Thymus (tissue), 11 donors: ENCODE measurements around the gene SLC6A3. TPM values are rescaled to one million over a fixed set of nuclear protein-coding genes. Genes with fewer than 3 reads are reported as not detected.
A peak's percentile ranks its signal among the peaks of the same experiment; 100 is the strongest.

Experiments used
- DNase-seq, 9 donors: peaks; one replicate each; pipeline ENCODE4 v3.0.0-alpha.2; 2013; ENCODE audit warnings: low spot score in 9 of 9, low read depth in 6 of 9, missing footprints in 1 of 9
- H3K27ac ChIP-seq, 2 donors: one replicate each; pipeline ENCODE4 v1.5.1; 2013; ENCODE audit warnings: control low read depth in 1 of 2, low read depth in 1 of 2, low read length in 1 of 2, mild to moderate bottlenecking in 1 of 2, moderate library complexity in 1 of 2
- H3K27me3 ChIP-seq, 2 donors: one replicate each; pipeline ENCODE4 v1.5.1; 2013; ENCODE audit warnings: low read length in 1 of 2; ENCODE audit not compliant: control insufficient read depth in 2 of 2, insufficient read depth in 1 of 2
- H3K36me3 ChIP-seq, 2 donors: one replicate each; pipeline ENCODE4 v1.5.1; 2013; ENCODE audit warnings: low read length in 1 of 2, mild to moderate bottlenecking in 1 of 2, moderate library complexity in 1 of 2; ENCODE audit not compliant: control insufficient read depth in 2 of 2, insufficient read depth in 2 of 2
- H3K4me1 ChIP-seq, 2 donors: one replicate each; pipeline ENCODE4 v1.5.1; 2013; ENCODE audit warnings: low read length in 2 of 2; ENCODE audit not compliant: control insufficient read depth in 2 of 2, insufficient read depth in 2 of 2
- H3K4me3 ChIP-seq, 2 donors: one replicate each; pipeline ENCODE4 v1.5.1; 2013; ENCODE audit warnings: low read length in 2 of 2, control low read depth in 1 of 2, mild to moderate bottlenecking in 1 of 2
- H3K9me3 ChIP-seq, 2 donors: one replicate each; pipeline ENCODE4 v1.5.1; 2013; ENCODE audit warnings: low read length in 1 of 2, mild to moderate bottlenecking in 1 of 2; ENCODE audit not compliant: control insufficient read depth in 2 of 2, insufficient read depth in 1 of 2
- WGBS: extraction: QIAGEN DNeasy Blood & Tissue Kit; methylation state at CpG from one replicate; pipeline ENCODE4 v1.1.7; 2013; 5-methylcytosine and 5-hydroxymethylcytosine counted together
- polyA plus RNA-seq: library from polyadenylated mRNA; stranded (reverse); fragments of 200-250 nt; gene quantifications from one replicate; pipeline ENCODE4 v1.2.3, GENCODE V29; 2013
- total RNA-seq: library from RNA; stranded (reverse); fragments of 120-200 nt; gene quantifications from one replicate; pipeline ENCODE4 v1.2.4, GENCODE V29; 2013
- donor health status: healthy.

Gene SLC6A3
- total and polyA plus RNA-seq, 2 donors: 0.33 to 14.9 TPM

- 97% methylated on average over 28 of the region's 28 CpGs for WGBS
- Histone ChIP-seq H3K4me1 (no peaks in the 10 kb centered on the region), H3K27ac (no peak overlapping the region), H3K9me3 (peaks cover 0 to 7% of the 10 kb centered on the region in 2 donors), H3K36me3 (peaks cover 4 to 32% of the 10 kb centered on the region in 2 donors), H3K4me3 (no peak overlapping the region), H3K27me3 (no peaks in the 10 kb centered on the region)
- DNase-seq: no peak
Observed at GRCh38 chr5:1468629-1469527, 23.6 kb upstream of the SLC6A3 start.

DNA sequence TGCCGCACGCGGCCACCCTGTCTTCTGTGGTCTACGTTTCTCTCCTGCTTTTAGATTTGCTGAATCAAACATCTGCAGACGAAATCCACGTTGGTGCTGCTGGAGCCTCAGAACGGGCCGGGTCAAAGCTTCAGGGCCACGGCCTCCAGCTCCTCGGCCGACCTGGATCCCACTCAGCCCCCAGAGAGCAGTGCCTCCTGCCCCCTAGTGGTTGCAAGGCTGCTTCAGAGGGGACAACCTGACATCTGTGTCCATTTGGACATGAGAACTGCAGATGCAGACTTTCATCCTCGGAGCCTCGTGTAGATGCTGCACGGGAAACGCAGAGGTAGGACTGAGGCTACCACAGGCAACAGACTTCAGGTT is 23.0 kb upstream of the SLC6A3 start:
- WGBS: 94% methylated on average over 15 of the region's 15 CpGs

GRCh38 chr5:1467341-1468246 is 22.4 kb upstream of the SLC6A3 start:
- H3K27ac ChIP-seq: no peak overlapping the region
- no peak for DNase-seq
- H3K4me3 ChIP-seq: no peak overlapping the region
- H3K4me1 ChIP-seq: no peaks in the 10 kb centered on the region
- H3K36me3 ChIP-seq: peaks cover 12 to 40% of the 10 kb centered on the region in 2 donors
- peaks cover 0 to 7% of the 10 kb centered on the region in 2 donors for H3K9me3 ChIP-seq
- H3K27me3 ChIP-seq: no peaks in the 10 kb centered on the region
- 97% methylated on average over 51 of the region's 51 CpGs for WGBS

More for the DNA sequence above, 23.0 kb upstream of the SLC6A3 start:
- no peak overlapping the region for H3K4me3 ChIP-seq
- H3K9me3 ChIP-seq: peaks cover 0 to 7% of the 10 kb centered on the region in 2 donors
- no peaks in the 10 kb centered on the region for H3K27me3 ChIP-seq
- H3K36me3 ChIP-seq: peaks cover 10 to 36% of the 10 kb centered on the region in 2 donors
- H3K4me1 ChIP-seq: no peaks in the 10 kb centered on the region
- no peak overlapping the region for H3K27ac ChIP-seq
- DNase-seq: peak in 2 of 9 donors; percentile 35

DNA sequence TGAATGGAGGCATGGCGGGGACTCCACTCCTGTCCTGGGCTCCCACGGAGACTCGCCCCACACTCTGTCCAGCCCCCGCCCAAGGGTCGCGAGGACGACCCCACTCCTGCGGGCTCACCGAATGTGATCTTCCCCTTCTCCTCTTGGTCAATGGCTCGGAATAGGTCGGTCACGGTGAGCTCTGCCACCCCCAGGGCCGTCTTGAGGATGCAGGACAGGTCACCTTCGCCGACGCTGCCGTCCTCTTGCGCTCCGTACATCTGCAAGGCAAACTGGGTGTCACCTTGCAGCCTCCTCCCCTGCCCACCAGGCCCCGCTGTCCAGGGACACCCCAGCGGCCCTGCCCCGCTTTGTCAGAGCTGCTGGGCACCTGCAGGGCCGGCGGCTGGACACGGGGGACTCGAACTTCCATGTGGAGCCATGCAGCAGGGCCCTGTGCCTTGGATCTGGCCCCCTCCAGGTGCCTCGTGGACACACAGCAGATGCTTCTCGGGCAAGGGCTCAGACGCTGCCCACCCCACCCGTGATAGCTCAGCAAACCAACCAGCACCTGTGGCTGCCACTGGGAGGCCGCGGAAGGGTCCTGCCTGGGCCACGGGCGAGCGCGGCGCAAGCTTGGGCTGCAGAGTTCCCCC is 21.5 kb upstream of the SLC6A3 start:
- Histone ChIP-seq H3K27ac (no peak overlapping the region), H3K36me3 (peaks cover 20 to 46% of the 10 kb centered on the region in 2 donors), H3K4me1 (no peaks in the 10 kb centered on the region), H3K27me3 (no peaks in the 10 kb centered on the region), H3K4me3 (no peak overlapping the region), H3K9me3 (peaks cover 0 to 7% of the 10 kb centered on the region in 2 donors)
- WGBS: 96% methylated on average over 37 of the region's 37 CpGs
- no peak for DNase-seq

- H3K4me3 ChIP-seq: no peak overlapping the region
- peaks cover 22 to 49% of the 10 kb centered on the region in 2 donors for H3K36me3 ChIP-seq
- H3K27ac ChIP-seq: no peak overlapping the region
- H3K9me3 ChIP-seq: peaks cover 0 to 7% of the 10 kb centered on the region in 2 donors
- H3K4me1 ChIP-seq: no peaks in the 10 kb centered on the region
- no peak for DNase-seq
- 98% methylated on average over 30 of the region's 30 CpGs for WGBS
- H3K27me3 ChIP-seq: no peaks in the 10 kb centered on the region
Observed at GRCh38 chr5:1465966-1466471, 20.8 kb upstream of the SLC6A3 start.

DNA sequence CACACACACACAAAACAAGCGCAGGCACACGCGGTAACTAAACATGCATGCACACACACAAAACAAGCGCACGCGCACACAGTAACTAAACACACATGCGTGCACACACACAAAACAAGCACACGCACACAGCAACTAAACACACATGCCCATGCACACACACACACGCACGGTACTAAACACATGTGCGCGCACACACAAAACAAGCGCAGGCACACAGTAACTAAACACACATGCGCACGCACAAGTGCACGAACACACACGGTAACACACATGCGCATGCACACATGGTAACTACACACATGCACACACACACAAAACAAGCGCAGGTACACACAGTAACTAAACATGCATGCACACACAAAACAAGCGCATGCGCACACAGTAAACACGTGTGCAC is 19.9 kb upstream of the SLC6A3 start:
- Histone ChIP-seq H3K36me3 (peaks cover 18 to 46% of the 10 kb centered on the region in 2 donors), H3K9me3 (peaks cover 0 to 7% of the 10 kb centered on the region in 2 donors), H3K4me3 (no peak overlapping the region), H3K27me3 (no peaks in the 10 kb centered on the region), H3K4me1 (peaks cover 0 to 3% of the 10 kb centered on the region in 2 donors), H3K27ac (no peak overlapping the region)
- DNase-seq: no peak
- 98% methylated on average over 22 of the region's 22 CpGs for WGBS

- peaks cover 0 to 7% of the 10 kb centered on the region in 2 donors for H3K9me3 ChIP-seq
- H3K27me3 ChIP-seq: no peaks in the 10 kb centered on the region
- H3K36me3 ChIP-seq: peaks cover 18 to 47% of the 10 kb centered on the region in 2 donors
- WGBS: 93% methylated on average over 18 of the region's 18 CpGs
- no peak overlapping the region for H3K27ac ChIP-seq
- H3K4me1 ChIP-seq: peaks cover 0 to 5% of the 10 kb centered on the region in 2 donors
- DNase-seq: no peak
- no peak overlapping the region for H3K4me3 ChIP-seq
Observed at GRCh38 chr5:1464511-1464910, 19.3 kb upstream of the SLC6A3 start.

- H3K27ac ChIP-seq: no peak overlapping the region
- no peak overlapping the region for H3K4me3 ChIP-seq
- peaks cover 0 to 5% of the 10 kb centered on the region in 2 donors for H3K4me1 ChIP-seq
- H3K9me3 ChIP-seq: peaks cover 0 to 7% of the 10 kb centered on the region in 2 donors
- no peaks in the 10 kb centered on the region for H3K27me3 ChIP-seq
- WGBS: 98% methylated on average over 14 of the region's 14 CpGs
- H3K36me3 ChIP-seq: peaks cover 18 to 47% of the 10 kb centered on the region in 2 donors
- DNase-seq: no peak
Observed at GRCh38 chr5:1464096-1464446, 18.8 kb upstream of the SLC6A3 start.
